PFSK-1 (cell line): Measurements from ENCODE around the gene ATG2A.

Experiments used
- FOXP2 ChIP-seq: optimal IDR thresholded peaks from 2 replicates; pipeline ENCODE3; 2011; ENCODE audit warnings: borderline replicate concordance, control low read depth, inconsistent platforms; ENCODE audit not compliant: insufficient read depth; ENCODE audit errors: extremely low read length, extremely low read depth
- POLR2AphosphoS5 ChIP-seq: IDR thresholded peaks from 2 replicates; pipeline ENCODE4 v1.6.1; 2012; ENCODE audit warnings: low read depth, mild to moderate bottlenecking, control low read depth, low read length, moderate library complexity
- SIN3A ChIP-seq: IDR thresholded peaks from 2 replicates; pipeline ENCODE4 v1.6.1; 2012; ENCODE audit warnings: mild to moderate bottlenecking, low read length, moderate library complexity, borderline replicate concordance; ENCODE audit not compliant: insufficient read depth
- TAF1 ChIP-seq: IDR thresholded peaks from 2 replicates; pipeline ENCODE4 v1.6.1; 2012; ENCODE audit warnings: low read length, control low read depth, borderline replicate concordance; ENCODE audit not compliant: insufficient read depth
- TF ChIP-seq, protein P1 (sequence below), 2 experiments: IDR thresholded peaks; 2 replicates each; pipeline versions ENCODE4 v1.6.1 to v1.8.0; 2011 to 2012; ENCODE audit warnings: low read depth in 2 of 2, low read length in 2 of 2, control low read depth in 1 of 2, inconsistent platforms in 1 of 2, mild to moderate bottlenecking in 1 of 2, moderate library complexity in 1 of 2; ENCODE audit not compliant: insufficient read depth in 1 of 2

The ATG2A gene

DNA sequence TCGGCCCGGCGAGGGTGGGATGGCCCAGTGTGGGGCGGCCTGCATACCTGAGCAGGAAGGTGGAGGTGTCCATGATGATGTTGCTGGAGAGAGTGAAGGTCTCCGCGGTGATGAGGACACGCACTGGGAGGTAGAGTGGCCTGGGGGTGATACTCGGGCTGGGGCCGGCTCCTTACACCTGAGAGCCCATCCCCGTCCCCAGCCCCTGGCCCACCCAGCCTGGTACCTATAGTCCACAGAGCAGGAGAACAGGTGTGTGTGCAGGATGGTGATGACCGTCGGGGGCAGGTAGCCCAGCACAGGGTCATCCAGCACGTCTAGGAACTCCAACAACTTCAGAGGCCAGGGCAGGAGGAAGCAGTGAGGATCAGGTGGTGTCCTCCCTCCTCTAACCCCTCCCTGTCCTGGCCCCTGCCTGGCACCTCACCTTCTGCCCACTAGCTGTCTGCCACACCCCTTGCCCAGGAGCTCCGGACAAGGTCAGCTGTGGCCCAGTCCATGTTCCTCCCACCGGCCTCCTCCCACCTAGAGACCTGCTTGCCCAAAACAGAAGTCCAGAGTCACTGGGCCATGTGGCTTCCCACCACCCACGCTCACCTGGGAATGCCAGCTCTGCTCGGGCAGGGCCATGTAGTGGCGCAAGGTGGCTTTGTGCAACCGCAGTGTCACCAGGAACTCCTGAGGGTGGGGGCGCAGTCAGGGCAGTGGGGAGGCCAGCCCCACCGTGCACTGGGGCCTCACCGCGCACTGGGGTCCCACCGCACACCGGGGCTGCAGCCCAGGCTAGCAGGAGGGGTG, 11.3 kb downstream of the ATG2A start:
- TF ChIP-seq POLR2AphosphoS5, result no peak
- TF ChIP-seq SIN3A, result no peak
- TF ChIP-seq, protein P1, sequence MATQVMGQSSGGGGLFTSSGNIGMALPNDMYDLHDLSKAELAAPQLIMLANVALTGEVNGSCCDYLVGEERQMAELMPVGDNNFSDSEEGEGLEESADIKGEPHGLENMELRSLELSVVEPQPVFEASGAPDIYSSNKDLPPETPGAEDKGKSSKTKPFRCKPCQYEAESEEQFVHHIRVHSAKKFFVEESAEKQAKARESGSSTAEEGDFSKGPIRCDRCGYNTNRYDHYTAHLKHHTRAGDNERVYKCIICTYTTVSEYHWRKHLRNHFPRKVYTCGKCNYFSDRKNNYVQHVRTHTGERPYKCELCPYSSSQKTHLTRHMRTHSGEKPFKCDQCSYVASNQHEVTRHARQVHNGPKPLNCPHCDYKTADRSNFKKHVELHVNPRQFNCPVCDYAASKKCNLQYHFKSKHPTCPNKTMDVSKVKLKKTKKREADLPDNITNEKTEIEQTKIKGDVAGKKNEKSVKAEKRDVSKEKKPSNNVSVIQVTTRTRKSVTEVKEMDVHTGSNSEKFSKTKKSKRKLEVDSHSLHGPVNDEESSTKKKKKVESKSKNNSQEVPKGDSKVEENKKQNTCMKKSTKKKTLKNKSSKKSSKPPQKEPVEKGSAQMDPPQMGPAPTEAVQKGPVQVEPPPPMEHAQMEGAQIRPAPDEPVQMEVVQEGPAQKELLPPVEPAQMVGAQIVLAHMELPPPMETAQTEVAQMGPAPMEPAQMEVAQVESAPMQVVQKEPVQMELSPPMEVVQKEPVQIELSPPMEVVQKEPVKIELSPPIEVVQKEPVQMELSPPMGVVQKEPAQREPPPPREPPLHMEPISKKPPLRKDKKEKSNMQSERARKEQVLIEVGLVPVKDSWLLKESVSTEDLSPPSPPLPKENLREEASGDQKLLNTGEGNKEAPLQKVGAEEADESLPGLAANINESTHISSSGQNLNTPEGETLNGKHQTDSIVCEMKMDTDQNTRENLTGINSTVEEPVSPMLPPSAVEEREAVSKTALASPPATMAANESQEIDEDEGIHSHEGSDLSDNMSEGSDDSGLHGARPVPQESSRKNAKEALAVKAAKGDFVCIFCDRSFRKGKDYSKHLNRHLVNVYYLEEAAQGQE (IDR thresholded peaks at IDR 0.05; ENCODE audit: insufficient read depth in 1 of 2, low read depth in 2 of 2, low read length in 2 of 2), result no peak
- TF ChIP-seq TAF1, result no peak
- TF ChIP-seq FOXP2, result no peak

DNA sequence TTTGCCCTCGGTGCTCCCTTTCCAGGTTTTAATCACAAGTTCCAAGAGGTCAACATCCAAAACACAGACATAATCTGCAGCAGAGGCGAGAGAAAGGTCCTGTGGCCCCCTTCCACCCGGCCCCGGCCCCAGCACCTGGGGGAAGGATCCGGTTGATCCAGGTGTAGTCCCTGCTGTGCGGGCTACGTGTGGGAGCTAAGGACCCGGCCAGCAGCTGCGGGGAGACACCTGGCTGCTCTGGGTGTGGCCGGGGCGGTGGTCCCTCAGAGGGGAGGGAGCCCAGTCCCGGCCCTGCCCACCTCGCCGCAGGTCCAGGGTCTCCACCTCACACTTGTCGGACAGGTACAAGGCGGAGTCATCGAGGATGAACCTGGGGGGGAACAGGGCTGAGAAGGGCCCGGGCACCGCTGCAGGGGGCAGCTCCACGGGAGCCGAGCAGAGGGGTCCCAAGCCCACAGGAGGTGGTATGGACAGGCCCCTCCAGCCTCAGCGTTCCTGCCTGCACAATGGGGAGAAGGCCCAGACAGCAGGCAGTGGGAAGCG, 13.6 kb downstream of the ATG2A start:
- no peak for TF ChIP-seq POLR2AphosphoS5
- TF ChIP-seq, protein P1 (IDR thresholded peaks at IDR 0.05; ENCODE audit: insufficient read depth in 1 of 2, low read depth in 2 of 2, low read length in 2 of 2), result no peak
- TF ChIP-seq TAF1, result no peak
- TF ChIP-seq FOXP2, result no peak
- TF ChIP-seq SIN3A, result no peak

DNA sequence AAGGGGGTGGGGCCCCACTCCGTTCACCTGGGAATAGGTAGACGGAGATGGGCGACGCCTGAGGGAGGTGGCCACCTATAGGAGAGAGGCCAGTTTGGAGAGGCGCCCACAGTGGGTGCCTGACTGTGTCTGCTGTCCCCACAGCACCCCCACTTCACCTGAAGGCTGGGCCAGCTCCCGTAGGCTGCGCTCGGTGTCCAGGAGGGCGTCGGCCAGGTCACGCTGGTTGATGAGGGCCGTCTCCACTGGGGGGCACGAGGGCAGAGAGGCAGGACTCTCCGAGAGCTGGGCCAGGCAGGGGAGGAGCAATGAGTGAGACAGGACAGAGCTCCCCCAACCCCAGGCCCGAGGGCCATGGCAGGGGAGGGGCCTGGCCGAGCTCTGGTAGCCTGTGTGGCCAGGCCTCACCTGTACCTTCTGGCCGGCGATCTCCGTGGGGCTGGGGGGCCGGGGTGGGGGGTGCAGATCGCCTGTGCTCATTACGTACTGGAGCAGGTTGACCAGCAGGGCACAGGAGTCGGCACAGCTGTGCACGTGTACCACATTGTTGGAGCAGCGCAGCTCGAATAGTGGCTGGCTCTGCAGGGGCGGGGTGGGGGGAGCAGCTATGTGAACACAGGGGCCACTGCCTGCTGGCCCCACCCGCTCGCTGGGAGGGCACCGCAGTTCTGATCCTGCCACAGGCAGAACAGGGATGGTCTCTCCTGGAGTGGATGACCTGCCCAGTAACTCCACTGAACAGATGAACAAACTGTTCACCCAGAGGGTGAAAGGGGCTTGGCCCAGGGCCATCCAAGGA, 14.7 kb downstream of the ATG2A start:
- no peak for TF ChIP-seq FOXP2
- no peak for TF ChIP-seq POLR2AphosphoS5
- TF ChIP-seq SIN3A, result no peak
- no peak for TF ChIP-seq TAF1
- TF ChIP-seq, protein P1 (IDR thresholded peaks at IDR 0.05; ENCODE audit: insufficient read depth in 1 of 2, low read depth in 2 of 2, low read length in 2 of 2), result no peak

DNA sequence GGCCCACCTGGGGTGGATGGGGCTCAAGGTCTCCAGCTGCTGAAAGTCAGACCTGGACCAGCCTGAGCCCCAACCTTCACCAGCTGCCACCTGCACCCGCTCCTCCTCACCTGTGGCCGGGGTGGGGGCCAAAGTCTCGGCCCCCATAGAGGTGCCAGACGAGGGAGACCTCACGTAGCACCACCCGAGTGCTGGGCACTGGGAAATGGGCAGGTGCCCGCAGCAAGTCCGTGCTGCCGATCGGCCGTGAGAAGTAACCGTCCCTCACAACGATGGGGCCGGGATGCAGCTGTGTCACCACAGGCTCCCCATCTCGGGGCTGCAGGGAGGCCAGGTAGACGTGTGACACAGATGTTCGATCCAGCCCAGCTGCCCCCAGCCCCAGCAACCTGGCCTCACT, 16.2 kb downstream of the ATG2A start:
- TF ChIP-seq POLR2AphosphoS5 (no peak), FOXP2 (no peak), TAF1 (no peak), SIN3A (no peak)
- TF ChIP-seq, protein P1 (IDR thresholded peaks at IDR 0.05; ENCODE audit: insufficient read depth in 1 of 2, low read depth in 2 of 2, low read length in 2 of 2), result no peak

DNA sequence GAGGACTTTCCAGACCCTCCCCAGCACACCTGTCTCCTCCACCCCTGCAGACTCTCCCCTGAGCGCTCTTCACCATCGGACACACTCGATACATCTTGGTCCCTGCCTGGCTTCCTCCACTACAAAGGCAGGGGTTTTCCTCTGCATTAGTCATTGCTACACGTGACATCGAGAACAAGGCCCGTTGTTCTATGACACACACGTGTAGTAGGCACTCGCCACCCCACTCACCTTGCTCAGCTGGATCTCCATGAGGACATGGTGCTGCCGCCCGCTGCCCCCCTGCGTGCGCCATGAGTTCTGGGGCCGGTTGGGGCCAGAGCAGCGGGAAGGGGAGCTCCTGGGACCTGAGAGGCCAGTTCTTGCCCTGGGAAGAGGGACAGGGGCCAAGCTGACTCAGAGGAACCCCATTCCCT, 16.7 kb downstream of the ATG2A start:
- TF ChIP-seq SIN3A (no peak), TAF1 (no peak), FOXP2 (no peak), POLR2AphosphoS5 (no peak)
- TF ChIP-seq, protein P1 (IDR thresholded peaks at IDR 0.05; ENCODE audit: insufficient read depth in 1 of 2, low read depth in 2 of 2, low read length in 2 of 2), result no peak
